ENCODE measurements around the gene NIM1K.

- no peak for TF ChIP-seq EZH2 (IDR thresholded peaks at IDR 0.05; ENCODE audit: insufficient read depth, poor library complexity, severe bottlenecking)
- no peak for TF ChIP-seq EZH2phosphoT487 (IDR thresholded peaks at IDR 0.05; ENCODE audit: insufficient read depth, low read depth)
Observed at GRCh38 chr5:43301653-43302091, 109.6 kb downstream of the NIM1K start.

Measured in GM23248 (cell line).